Activated CD4-positive, alpha-beta T cell treated with anti-CD3 and anti-CD28 coated beads, Interleukin-2, amount 10 ng/mL, durations not matched to agents 7 days and 5 days (primary cell): ENCODE measurements around the gene GOSR1. TPM values are rescaled to one million over a fixed set of nuclear protein-coding genes. Genes with fewer than 3 reads are reported as not detected.
"Not testable (repeated sequence)": the region's sequence is repeated elsewhere in the genome, so short reads cannot be mapped to it uniquely, and the experiment has no call there.

Experiments
- CTCF ChIA-PET: fragments of 350-600 bp; sonication (Branson Sonifier 250); formaldehyde crosslinking; loops from one replicate; lab custom pipeline; 2021; ENCODE audit warnings: antibody characterized with exemption; lab: Charles Lee
- POLR2A ChIA-PET: fragments of 350-600 bp; sonication (Branson Sonifier 250); formaldehyde crosslinking; loops from one replicate; lab custom pipeline; 2021; ENCODE audit warnings: antibody characterized with exemption; lab: Charles Lee
- DNase-seq: peaks from one replicate; pipeline ENCODE4 v3.0.0-alpha.2; 2020
- H3K27ac Mint-ChIP-seq: one replicate; pipeline ENCODE4 v1.8.0; 2021; ENCODE audit warnings: mild to moderate bottlenecking, moderate library complexity, mixed read lengths
- H3K27me3 Mint-ChIP-seq: one replicate; pipeline ENCODE4 v1.8.0; 2021; ENCODE audit warnings: mixed read lengths
- H3K36me3 Mint-ChIP-seq: one replicate; pipeline ENCODE4 v1.8.0; 2021; ENCODE audit warnings: low read depth, mixed read lengths
- H3K4me1 Mint-ChIP-seq: one replicate; pipeline ENCODE4 v1.8.0; 2021; ENCODE audit warnings: mixed read lengths
- H3K4me3 Mint-ChIP-seq: one replicate; pipeline ENCODE4 v1.8.0; 2021; ENCODE audit warnings: mild to moderate bottlenecking, moderate library complexity, mixed read lengths
- H3K9me3 Mint-ChIP-seq: one replicate; pipeline ENCODE4 v1.8.0; 2021; ENCODE audit warnings: mixed read lengths
- total RNA-seq, 2 experiments: library from RNA; stranded (reverse); gene quantifications; one replicate each; pipeline ENCODE4 v1.2.3, GENCODE V29; 2021

The GOSR1 gene
- total RNA-seq, 2 experiments from 2014 or later, result 44.1 to 49.7 TPM

GRCh38 chr17:30514895-30515596 lies 37.8 kb downstream of the GOSR1 start:
- Mint-ChIP-seq H3K4me3 (no peak overlapping the region), H3K27ac (no peak overlapping the region), H3K36me3 (peaks cover 21% of the 10 kb centered on the region), H3K9me3 (no peaks in the 10 kb centered on the region), H3K27me3 (no peaks in the 10 kb centered on the region), H3K4me1 (peaks cover 4% of the 10 kb centered on the region)
- ChIA-PET POLR2A (no interaction called here), CTCF (interaction anchor here (0.6 to 1.3 kb wide), 2 partner anchors 10 to 246 kb away, joined by 3 read pairs; no protein-coding TSS in a partner anchor)
- DNase-seq, result no peak

- CTCF ChIA-PET, result no interaction called here
- no peak for DNase-seq
- H3K36me3 Mint-ChIP-seq, result peaks cover 37% of the 10 kb centered on the region
Measured at GRCh38 chr17:30517786-30518185, 40.6 kb downstream of the GOSR1 start.

GRCh38 chr17:30519166-30519565 lies 42.0 kb downstream of the GOSR1 start:
- CTCF ChIA-PET, result interaction anchor here (0.7 to 1.0 kb wide), 2 partner anchors 9 to 290 kb away, joined by 3 read pairs; no protein-coding TSS in a partner anchor
- Mint-ChIP-seq H3K9me3 (no peaks in the 10 kb centered on the region), H3K27ac (no peak overlapping the region), H3K36me3 (peaks cover 38% of the 10 kb centered on the region), H3K4me1 (peaks cover 4% of the 10 kb centered on the region), H3K27me3 (no peaks in the 10 kb centered on the region), H3K4me3 (no peak overlapping the region)
- POLR2A ChIA-PET, result no interaction called here
- DNase-seq, result no peak

More at GRCh38 chr17:30517786-30518185, 40.6 kb downstream of the GOSR1 start:
- H3K27ac Mint-ChIP-seq, result no peak overlapping the region
- H3K4me3 Mint-ChIP-seq, result no peak overlapping the region
- H3K9me3 Mint-ChIP-seq, result no peaks in the 10 kb centered on the region
- POLR2A ChIA-PET, result no interaction called here
- no peaks in the 10 kb centered on the region for H3K27me3 Mint-ChIP-seq
- peaks cover 4% of the 10 kb centered on the region for H3K4me1 Mint-ChIP-seq

GRCh38 chr17:30519707-30520106 lies 42.5 kb downstream of the GOSR1 start:
- Mint-ChIP-seq H3K27me3 (no peaks in the 10 kb centered on the region), H3K9me3 (no peaks in the 10 kb centered on the region), H3K27ac (no peak overlapping the region), H3K4me3 (no peak overlapping the region), H3K36me3 (peaks cover 42% of the 10 kb centered on the region), H3K4me1 (peaks cover 4% of the 10 kb centered on the region)
- POLR2A ChIA-PET, result no interaction called here
- CTCF ChIA-PET, result interaction anchor here (0.9 kb wide), 1 partner anchor 10 kb away, joined by 3 read pairs; no protein-coding TSS in a partner anchor
- no peak for DNase-seq

- no peak overlapping the region for H3K27ac Mint-ChIP-seq
- H3K9me3 Mint-ChIP-seq, result no peaks in the 10 kb centered on the region
- no peak overlapping the region for H3K4me3 Mint-ChIP-seq
- peaks cover 43% of the 10 kb centered on the region for H3K36me3 Mint-ChIP-seq
- DNase-seq, result no peak
- POLR2A ChIA-PET, result no interaction called here
- no peaks in the 10 kb centered on the region for H3K27me3 Mint-ChIP-seq
- CTCF ChIA-PET, result interaction anchor here (0.8 to 0.9 kb wide), 2 partner anchors 10 to 11 kb away, joined by 3 read pairs; no protein-coding TSS in a partner anchor
- peaks cover 4% of the 10 kb centered on the region for H3K4me1 Mint-ChIP-seq
Measured at GRCh38 chr17:30520436-30520835, 43.2 kb downstream of the GOSR1 start.

GRCh38 chr17:30520882-30521281 lies 43.7 kb downstream of the GOSR1 start:
- no peaks in the 10 kb centered on the region for H3K9me3 Mint-ChIP-seq
- H3K36me3 Mint-ChIP-seq, result peaks cover 41% of the 10 kb centered on the region
- H3K4me3 Mint-ChIP-seq, result no peak overlapping the region
- no peak overlapping the region for H3K27ac Mint-ChIP-seq
- H3K4me1 Mint-ChIP-seq, result peaks cover 4% of the 10 kb centered on the region
- no peaks in the 10 kb centered on the region for H3K27me3 Mint-ChIP-seq
- POLR2A ChIA-PET, result no interaction called here
- no peak for DNase-seq
- CTCF ChIA-PET, result interaction anchor here (0.8 to 0.9 kb wide), 2 partner anchors 10 to 11 kb away, joined by 3 read pairs; no protein-coding TSS in a partner anchor

- H3K4me1 Mint-ChIP-seq, result peaks cover 4% of the 10 kb centered on the region
- H3K36me3 Mint-ChIP-seq, result peaks cover 41% of the 10 kb centered on the region
- H3K4me3 Mint-ChIP-seq, result no peak overlapping the region
- CTCF ChIA-PET, result no interaction called here
- DNase-seq, result no peak
- H3K27me3 Mint-ChIP-seq, result no peaks in the 10 kb centered on the region
- no peak overlapping the region for H3K27ac Mint-ChIP-seq
- H3K9me3 Mint-ChIP-seq, result no peaks in the 10 kb centered on the region
- POLR2A ChIA-PET, result no interaction called here
Measured at GRCh38 chr17:30521766-30522165, 44.6 kb downstream of the GOSR1 start.

- POLR2A ChIA-PET, H3K27ac Mint-ChIP-seq, H3K27me3 Mint-ChIP-seq, H3K4me3 Mint-ChIP-seq, H3K9me3 Mint-ChIP-seq, H3K4me1 Mint-ChIP-seq, DNase-seq, CTCF ChIA-PET: not testable (repeated sequence)
- H3K36me3 Mint-ChIP-seq, result peaks cover 41% of the 10 kb centered on the region
Measured at GRCh38 chr17:30523236-30523635, 46.0 kb downstream of the GOSR1 start.

- ChIA-PET POLR2A (no interaction called here), CTCF (no interaction called here)
- DNase-seq, result no peak
- no peaks in the 10 kb centered on the region for H3K27me3 Mint-ChIP-seq
- H3K36me3 Mint-ChIP-seq, result peaks cover 37% of the 10 kb centered on the region
- H3K27ac Mint-ChIP-seq, result no peak overlapping the region
- peaks cover under 1% of the 10 kb centered on the region for H3K4me1 Mint-ChIP-seq
- no peak overlapping the region for H3K4me3 Mint-ChIP-seq
- H3K9me3 Mint-ChIP-seq, result no peaks in the 10 kb centered on the region
Measured at GRCh38 chr17:30524847-30525246, 47.6 kb downstream of the GOSR1 start.

- Mint-ChIP-seq H3K27ac (no peak overlapping the region), H3K4me3 (no peak overlapping the region), H3K4me1 (no peaks in the 10 kb centered on the region), H3K27me3 (no peaks in the 10 kb centered on the region), H3K36me3 (peaks cover 27% of the 10 kb centered on the region), H3K9me3 (no peaks in the 10 kb centered on the region)
- DNase-seq, result no peak
- CTCF ChIA-PET, result interaction anchor here (1.3 to 1.4 kb wide), 2 partner anchors 18 to 50 kb away, joined by 3 read pairs; no protein-coding TSS in a partner anchor
- POLR2A ChIA-PET, result no interaction called here
Measured at GRCh38 chr17:30526401-30526800, 49.2 kb downstream of the GOSR1 start.

GRCh38 chr17:30528701-30529100 lies 51.5 kb downstream of the GOSR1 start:
- H3K9me3 Mint-ChIP-seq, H3K27me3 Mint-ChIP-seq, H3K27ac Mint-ChIP-seq, CTCF ChIA-PET, DNase-seq, H3K4me3 Mint-ChIP-seq, POLR2A ChIA-PET, H3K4me1 Mint-ChIP-seq: not testable (repeated sequence)
- peaks cover 11% of the 10 kb centered on the region for H3K36me3 Mint-ChIP-seq

- no peak overlapping the region for H3K27ac Mint-ChIP-seq
- DNase-seq, result no peak
- CTCF ChIA-PET, result interaction anchor here (1.3 to 1.4 kb wide), 2 partner anchors 10 to 12 kb away, joined by 3 to 4 read pairs; no protein-coding TSS in a partner anchor
- no peak overlapping the region for H3K4me3 Mint-ChIP-seq
- H3K4me1 Mint-ChIP-seq, result no peaks in the 10 kb centered on the region
- no peaks in the 10 kb centered on the region for H3K9me3 Mint-ChIP-seq
- H3K27me3 Mint-ChIP-seq, result no peaks in the 10 kb centered on the region
- POLR2A ChIA-PET, result no interaction called here
- no peaks in the 10 kb centered on the region for H3K36me3 Mint-ChIP-seq
Measured at GRCh38 chr17:30530346-30531025, 53.3 kb downstream of the GOSR1 start.

- DNase-seq, result no peak
- no peak overlapping the region for H3K4me3 Mint-ChIP-seq
- H3K9me3 Mint-ChIP-seq, result no peaks in the 10 kb centered on the region
- no peaks in the 10 kb centered on the region for H3K27me3 Mint-ChIP-seq
- no peaks in the 10 kb centered on the region for H3K4me1 Mint-ChIP-seq
- H3K36me3 Mint-ChIP-seq, result no peaks in the 10 kb centered on the region
- ChIA-PET CTCF (no interaction called here), POLR2A (no interaction called here)
- H3K27ac Mint-ChIP-seq, result no peak overlapping the region
Measured at GRCh38 chr17:30532871-30533270, 55.7 kb downstream of the GOSR1 start.
